Fibroblast of lung (primary cell): ENCODE measurements around the gene STXBP6.

Source experiments
- EZH2 ChIP-seq: IDR thresholded peaks from 2 replicates; pipeline ENCODE4 v1.5.1; 2012; ENCODE audit warnings: low read length, control low read depth, mild to moderate bottlenecking; ENCODE audit errors: missing control alignments
- TF ChIP-seq, protein P1 (sequence below), 2 donors: IDR thresholded peaks in 1 of 2; conservative IDR thresholded peaks in 1 of 2; 1 replicate in 1 of 2; 2 replicates in 1 of 2; pipeline ENCODE4 v1.5.1; 2011 to 2012; ENCODE audit warnings: low read length in 2 of 2, control low read depth in 1 of 2, inconsistent platforms in 1 of 2, low read depth in 1 of 2, mild to moderate bottlenecking in 1 of 2

DNA sequence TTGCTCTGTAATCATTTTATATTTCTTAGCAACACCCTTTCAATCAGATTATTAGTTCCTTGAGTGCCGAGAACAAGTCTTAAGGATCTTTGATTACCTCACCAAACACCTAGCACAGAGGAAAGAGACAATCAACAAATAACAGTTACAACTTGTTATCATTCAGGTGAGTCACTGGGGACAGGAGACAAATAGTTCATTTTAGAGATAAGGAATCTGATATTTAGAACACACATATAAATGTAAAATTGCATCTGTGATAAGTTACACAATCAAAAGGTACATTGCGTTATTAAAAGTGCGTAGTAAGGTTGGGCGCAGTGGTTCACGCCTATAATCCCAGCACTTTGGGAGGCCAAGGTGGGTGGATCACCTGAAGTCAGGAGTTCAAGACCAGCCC lies 5.1 kb upstream of the STXBP6 start:
- TF ChIP-seq, protein P1, sequence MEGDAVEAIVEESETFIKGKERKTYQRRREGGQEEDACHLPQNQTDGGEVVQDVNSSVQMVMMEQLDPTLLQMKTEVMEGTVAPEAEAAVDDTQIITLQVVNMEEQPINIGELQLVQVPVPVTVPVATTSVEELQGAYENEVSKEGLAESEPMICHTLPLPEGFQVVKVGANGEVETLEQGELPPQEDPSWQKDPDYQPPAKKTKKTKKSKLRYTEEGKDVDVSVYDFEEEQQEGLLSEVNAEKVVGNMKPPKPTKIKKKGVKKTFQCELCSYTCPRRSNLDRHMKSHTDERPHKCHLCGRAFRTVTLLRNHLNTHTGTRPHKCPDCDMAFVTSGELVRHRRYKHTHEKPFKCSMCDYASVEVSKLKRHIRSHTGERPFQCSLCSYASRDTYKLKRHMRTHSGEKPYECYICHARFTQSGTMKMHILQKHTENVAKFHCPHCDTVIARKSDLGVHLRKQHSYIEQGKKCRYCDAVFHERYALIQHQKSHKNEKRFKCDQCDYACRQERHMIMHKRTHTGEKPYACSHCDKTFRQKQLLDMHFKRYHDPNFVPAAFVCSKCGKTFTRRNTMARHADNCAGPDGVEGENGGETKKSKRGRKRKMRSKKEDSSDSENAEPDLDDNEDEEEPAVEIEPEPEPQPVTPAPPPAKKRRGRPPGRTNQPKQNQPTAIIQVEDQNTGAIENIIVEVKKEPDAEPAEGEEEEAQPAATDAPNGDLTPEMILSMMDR (conservative IDR thresholded peaks at IDR 0.05 in 1 of 2, IDR thresholded peaks at IDR 0.05 in 1 of 2; ENCODE audit: low read depth in 1 of 2, low read length in 2 of 2) = no peak
- no peak for TF ChIP-seq EZH2
